ENCODE measurements around the gene BSND.

The BSND gene

DNA sequence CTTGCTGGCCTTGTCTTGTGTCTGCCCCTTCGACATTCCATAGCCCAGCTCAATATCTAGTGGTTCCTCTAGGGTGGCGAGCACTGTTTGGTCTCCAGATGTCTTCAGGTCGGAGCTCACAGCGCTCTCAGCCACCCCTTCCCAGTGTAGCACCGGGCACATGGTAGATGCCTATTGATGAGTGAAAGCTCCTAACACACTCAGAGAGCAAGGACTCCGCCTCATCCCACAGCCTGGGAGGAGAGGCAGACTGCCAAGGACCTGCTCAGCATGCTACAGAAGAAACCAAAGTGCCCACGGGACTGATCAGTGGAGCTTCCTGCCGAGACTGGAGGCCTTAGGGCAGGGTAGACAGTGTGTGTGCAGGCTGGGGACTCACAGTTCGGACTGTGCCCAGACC is 51.5 kb downstream of the BSND start:
- no peak for DNase-seq

- no peak for DNase-seq
Observed at GRCh38 chr1:55051169-55051568, 52.4 kb downstream of the BSND start.

GRCh38 chr1:55051621-55052020 is 52.9 kb downstream of the BSND start:
- DNase-seq = no peak

- no peak for DNase-seq
Observed at GRCh38 chr1:55052221-55053142, 53.7 kb downstream of the BSND start.

GRCh38 chr1:55053265-55053954 is 54.7 kb downstream of the BSND start:
- no peak for DNase-seq

- no peak for DNase-seq
Observed at GRCh38 chr1:55054396-55054795, 55.7 kb downstream of the BSND start.

DNA sequence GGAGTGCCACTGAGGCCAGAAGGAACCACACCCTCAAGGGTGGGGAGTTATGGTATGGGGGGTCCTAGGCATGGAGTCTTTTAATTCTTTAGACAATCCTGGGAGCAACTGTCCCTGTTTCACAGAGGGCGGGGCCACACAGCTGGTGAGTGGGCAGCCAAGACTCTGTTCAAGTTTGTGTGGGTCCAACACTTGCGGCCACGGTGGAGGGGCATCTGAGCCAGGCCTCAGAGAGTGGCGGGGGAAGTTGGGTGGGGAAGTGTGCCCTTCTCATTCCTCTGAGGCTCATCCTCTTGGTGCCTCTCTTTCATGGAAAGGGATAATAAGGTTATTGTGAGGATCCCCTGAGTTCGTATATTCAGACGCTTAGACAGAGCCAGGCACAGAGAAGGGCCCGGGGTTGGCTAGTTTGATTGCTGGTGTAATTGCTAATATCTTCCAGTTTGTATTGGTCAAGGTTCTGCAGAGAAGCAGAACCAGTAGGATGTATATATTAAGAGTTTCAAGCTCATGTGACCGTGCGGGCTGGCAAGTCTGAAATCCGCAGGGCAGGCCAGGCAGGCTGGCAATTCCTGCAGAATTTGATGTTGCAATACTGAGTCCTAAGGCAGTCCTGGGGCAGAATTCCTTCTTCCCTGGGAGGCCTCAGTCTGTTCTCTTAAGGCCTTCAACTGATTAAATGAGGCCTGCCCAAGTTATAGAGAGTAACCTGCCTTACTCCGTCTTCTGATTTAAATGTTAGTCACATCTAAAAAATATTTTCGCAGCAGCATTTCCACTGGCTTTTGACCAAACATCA is 56.5 kb downstream of the BSND start:
- DNase-seq = no peak

DNA sequence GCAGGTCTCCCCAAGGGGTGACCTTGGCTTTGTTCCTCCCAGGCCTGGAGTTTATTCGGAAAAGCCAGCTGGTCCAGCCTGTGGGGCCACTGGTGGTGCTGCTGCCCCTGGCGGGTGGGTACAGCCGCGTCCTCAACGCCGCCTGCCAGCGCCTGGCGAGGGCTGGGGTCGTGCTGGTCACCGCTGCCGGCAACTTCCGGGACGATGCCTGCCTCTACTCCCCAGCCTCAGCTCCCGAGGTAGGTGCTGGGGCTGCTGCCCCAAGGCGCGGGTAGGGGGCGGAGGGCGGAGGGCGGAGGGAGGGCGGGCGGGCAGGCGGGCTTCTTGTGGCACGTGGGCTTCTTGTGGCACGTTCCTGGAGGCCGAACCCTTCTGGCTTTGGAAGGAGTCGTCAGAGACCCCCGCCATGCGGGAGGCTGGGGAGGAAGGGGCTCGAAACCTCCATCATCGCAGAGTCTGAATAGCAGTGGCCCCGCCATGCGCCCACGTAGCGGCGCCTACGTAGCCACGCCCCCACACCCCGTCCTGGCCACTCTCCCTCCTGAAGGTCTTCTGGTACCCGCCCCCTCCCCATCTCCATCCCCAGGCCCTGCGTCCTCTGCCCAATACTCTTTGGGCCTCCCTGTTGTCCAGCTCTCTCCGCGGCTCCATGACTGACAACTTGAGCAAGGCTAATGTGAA is 57.4 kb downstream of the BSND start:
- no peak for DNase-seq

GRCh38 chr1:55056632-55056992 is 57.9 kb downstream of the BSND start:
- no peak for DNase-seq

GRCh38 chr1:55057270-55057955 is 58.7 kb downstream of the BSND start:
- no peak for DNase-seq

GRCh38 chr1:55057956-55058298 is 59.2 kb downstream of the BSND start:
- DNase-seq = no peak

DNA sequence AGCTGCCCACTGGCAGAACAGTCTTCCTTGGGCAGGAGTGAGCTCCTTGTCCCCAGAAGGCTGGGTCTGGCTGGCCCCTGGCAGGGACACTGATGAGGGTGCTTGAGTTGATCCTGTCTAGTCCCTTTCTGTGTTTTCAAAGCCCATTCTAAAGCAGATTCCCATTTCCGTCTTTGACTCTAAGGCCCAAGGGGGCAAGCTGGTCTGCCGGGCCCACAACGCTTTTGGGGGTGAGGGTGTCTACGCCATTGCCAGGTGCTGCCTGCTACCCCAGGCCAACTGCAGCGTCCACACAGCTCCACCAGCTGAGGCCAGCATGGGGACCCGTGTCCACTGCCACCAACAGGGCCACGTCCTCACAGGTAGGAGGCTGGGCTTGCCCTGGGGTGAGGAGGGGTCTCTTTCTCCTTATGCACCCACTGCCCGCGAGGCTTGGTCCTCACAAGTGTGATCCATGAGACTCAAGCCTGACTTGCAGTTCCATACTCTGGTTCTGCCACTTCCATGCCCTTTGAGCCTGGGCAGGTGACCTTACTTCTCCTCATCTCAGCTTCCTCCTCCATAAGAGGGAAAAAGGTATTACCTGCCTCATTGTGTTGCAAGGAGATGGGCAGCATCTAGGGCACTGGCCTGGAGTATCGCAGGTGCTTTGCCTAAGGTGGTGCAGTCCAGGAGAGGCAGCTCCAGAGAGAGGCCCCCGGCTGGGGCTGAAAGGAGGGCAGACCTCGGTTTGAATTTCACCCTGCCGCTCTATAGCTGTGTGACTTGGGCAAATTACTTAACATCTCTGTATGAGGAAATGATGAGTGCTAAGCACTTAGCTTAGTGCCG is 60.8 kb downstream of the BSND start:
- DNase-seq = no peak

DNA sequence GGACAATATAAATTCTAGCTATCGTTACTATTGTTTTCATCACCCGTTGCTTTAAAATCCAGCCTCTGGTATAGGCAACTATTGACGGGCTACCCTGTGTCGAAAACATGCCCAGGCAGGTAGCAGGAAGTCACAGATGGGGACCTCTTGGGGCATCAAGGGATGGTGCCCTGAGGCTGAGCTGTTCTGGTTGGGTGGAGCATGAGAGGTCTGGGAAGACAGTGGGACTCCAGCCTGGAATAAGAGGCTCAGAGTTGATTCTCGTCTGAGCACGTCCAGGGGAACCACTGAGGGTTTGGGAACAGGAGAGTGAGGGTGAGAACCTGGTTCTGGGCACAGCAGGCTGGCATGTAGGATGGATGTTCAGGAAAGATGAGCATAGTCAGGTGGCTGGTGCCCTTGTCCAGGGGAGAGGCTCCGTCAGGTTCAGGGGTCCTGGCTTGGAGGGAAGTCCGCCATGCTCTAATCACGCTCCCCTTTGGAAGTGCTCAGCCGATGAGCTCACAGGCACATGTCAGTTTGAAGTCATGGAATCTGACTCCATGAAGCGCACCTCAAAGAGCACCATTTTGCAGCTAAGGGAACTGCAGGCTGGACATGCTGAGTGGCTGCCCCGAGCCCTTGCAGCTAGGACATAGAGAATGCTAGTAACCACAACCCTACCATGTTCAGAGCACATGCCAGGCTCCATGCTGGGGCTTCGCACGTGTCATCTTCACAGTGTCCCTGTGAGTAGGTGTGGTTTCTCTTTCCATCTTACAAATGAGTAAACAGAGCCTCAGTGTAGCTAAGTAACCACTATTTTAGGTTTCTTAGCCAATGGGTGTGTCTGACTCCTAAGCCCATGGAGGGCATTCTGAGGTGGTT is 61.6 kb downstream of the BSND start:
- DNase-seq = no peak

DNA sequence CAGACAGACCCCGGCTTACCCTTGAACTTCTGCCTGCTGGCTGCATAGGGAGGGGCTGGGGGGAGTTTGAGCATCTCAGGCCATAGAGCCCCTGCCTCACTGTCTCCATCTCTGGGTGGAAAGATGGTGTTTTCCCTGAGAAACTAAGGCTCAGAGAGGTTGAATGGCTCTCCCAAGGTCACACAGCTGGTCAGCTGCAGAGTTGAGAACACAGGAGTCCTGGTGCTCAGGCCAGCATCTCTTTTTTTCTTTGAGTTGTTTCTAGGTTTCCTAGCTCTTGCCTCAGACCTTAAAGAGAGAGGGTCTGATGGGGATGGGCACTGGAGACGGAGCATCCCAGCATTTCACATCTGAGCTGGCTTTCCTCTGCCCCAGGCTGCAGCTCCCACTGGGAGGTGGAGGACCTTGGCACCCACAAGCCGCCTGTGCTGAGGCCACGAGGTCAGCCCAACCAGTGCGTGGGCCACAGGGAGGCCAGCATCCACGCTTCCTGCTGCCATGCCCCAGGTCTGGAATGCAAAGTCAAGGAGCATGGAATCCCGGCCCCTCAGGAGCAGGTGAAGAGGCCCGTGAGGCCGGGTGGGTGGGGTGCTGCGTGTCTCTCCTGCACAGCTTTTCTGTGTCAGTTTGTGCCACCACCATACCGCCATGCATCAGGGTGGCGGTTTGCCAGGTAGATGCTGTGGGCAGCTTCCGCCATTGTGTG is 62.4 kb downstream of the BSND start:
- no peak for DNase-seq

Data from NCI-H524 treated with DMSO at 0.1 percent for 48 hours (cell line).